WTC11 (cell line): Measurements from ENCODE around the gene PEX1.

Source experiments
- AFF4 ChIP-seq: sonication (generic); formaldehyde crosslinking; IDR thresholded peaks from 2 replicates; pipeline ENCODE4 v1.8.1; 2023; ENCODE audit warnings: mild to moderate bottlenecking, missing genetic modification reagents, borderline replicate concordance
- ARID4B ChIP-seq: sonication (generic); formaldehyde crosslinking; IDR thresholded peaks from 2 replicates; pipeline ENCODE4 v1.8.0; 2023; ENCODE audit warnings: missing genetic modification reagents, mild to moderate bottlenecking, borderline replicate concordance
- ATF2 ChIP-seq: sonication (generic); formaldehyde crosslinking; IDR thresholded peaks from 2 replicates; pipeline ENCODE4 v1.8.1; 2022; ENCODE audit warnings: low read depth, missing genetic modification reagents, borderline replicate concordance
- CTCF ChIP-seq: fragments of 200-600 bp; IDR thresholded peaks from 2 replicates; pipeline ENCODE4 v1.8.0; 2022; ENCODE audit warnings: antibody characterized with exemption
- E2F1 ChIP-seq: sonication (generic); formaldehyde crosslinking; IDR thresholded peaks from 2 replicates; pipeline ENCODE4 v1.8.0; 2022; ENCODE audit warnings: mild to moderate bottlenecking, missing genetic modification reagents
- E2F4 ChIP-seq: sonication (generic); formaldehyde crosslinking; IDR thresholded peaks from 2 replicates; pipeline ENCODE4 v1.8.1; 2022; ENCODE audit warnings: low read depth, mild to moderate bottlenecking, moderate library complexity, missing genetic modification reagents, borderline replicate concordance
- ELF4 ChIP-seq: sonication (generic); formaldehyde crosslinking; IDR thresholded peaks from 2 replicates; pipeline ENCODE4 v1.8.1; 2022; ENCODE audit warnings: low read depth, mild to moderate bottlenecking, moderate library complexity, missing genetic modification reagents
- ERG ChIP-seq: fragments of 250-450 bp; sonication (Bioruptor Pico); IDR thresholded peaks from 2 replicates; pipeline ENCODE4 v1.8.0; 2021; ENCODE audit warnings: mild to moderate bottlenecking
- FOXK1 ChIP-seq: sonication (generic); formaldehyde crosslinking; IDR thresholded peaks from 2 replicates; pipeline ENCODE4 v1.8.0; 2022; ENCODE audit warnings: mild to moderate bottlenecking, moderate library complexity, missing genetic modification reagents
- NR3C1 ChIP-seq: sonication (generic); formaldehyde crosslinking; conservative IDR thresholded peaks from 2 replicates; pipeline ENCODE4 v1.8.1; 2023; ENCODE audit warnings: low read depth, mild to moderate bottlenecking, missing genetic modification reagents
- PRDM15 ChIP-seq: sonication (generic); formaldehyde crosslinking; IDR thresholded peaks from 2 replicates; pipeline ENCODE4 v1.8.0; 2022; ENCODE audit warnings: missing genetic modification reagents

- TF ChIP-seq CTCF, result no peak
- TF ChIP-seq FOXK1 (CRISPR knock-in tag), result no peak
- no peak for TF ChIP-seq ELF4
- TF ChIP-seq ARID4B (CRISPR knock-in tag), result no peak
- TF ChIP-seq NR3C1 (CRISPR knock-in tag), result no peak
- no peak for TF ChIP-seq E2F4 (CRISPR knock-in tag)
- TF ChIP-seq ERG (CRISPR knock-in tag), result no peak
- TF ChIP-seq E2F1 (CRISPR knock-in tag), result no peak
- TF ChIP-seq PRDM15 (CRISPR knock-in tag), result no peak
- no peak for TF ChIP-seq AFF4
- TF ChIP-seq ATF2 (CRISPR knock-in tag), result no peak
These were observed 49.6 kb downstream of the PEX1 start for GRCh38 chr7:92478711-92479110.
